Pulmonary artery endothelial cell (primary cell): ENCODE measurements around the gene ZGLP1. TPM values are rescaled to one million over a fixed set of nuclear protein-coding genes. Genes with fewer than 3 reads are reported as not detected.

ENCODE experiments used
- DNase-seq: peaks from one replicate; pipeline ENCODE4 v3.0.0-alpha.2; 2011; ENCODE audit warnings: low read depth, low spot score
- total RNA-seq: library from RNA; depleted of rRNA; stranded (reverse); fragments of >200 nt; gene quantifications from 2 replicates; pipeline ENCODE4 v1.2.3, GENCODE V29; 2014

The ZGLP1 gene
- total RNA-seq, 1 donor from 2014 or later, result 0.26 TPM

- DNase-seq, result no peak
These were observed 19.2 kb upstream of the ZGLP1 start for GRCh38 chr19:10328558-10329429.

GRCh38 chr19:10327793-10328192 lies 18.2 kb upstream of the ZGLP1 start:
- DNase-seq, result no peak

- no peak for DNase-seq
These were observed 16.1 kb upstream of the ZGLP1 start for GRCh38 chr19:10325732-10326131.

- DNase-seq, result no peak
These were observed 12.5 kb upstream of the ZGLP1 start for GRCh38 chr19:10321874-10322835.

GRCh38 chr19:10321417-10321797 lies 11.8 kb upstream of the ZGLP1 start:
- no peak for DNase-seq

- DNase-seq, result no peak
These were observed 11.2 kb upstream of the ZGLP1 start for GRCh38 chr19:10320602-10321416.

GRCh38 chr19:10318807-10319682 lies 9.4 kb upstream of the ZGLP1 start:
- DNase-seq, result no peak

- no peak for DNase-seq
These were observed 8.3 kb upstream of the ZGLP1 start for GRCh38 chr19:10317857-10318462.

- DNase-seq, result no peak
These were observed 7.6 kb upstream of the ZGLP1 start for GRCh38 chr19:10317045-10317856.

GRCh38 chr19:10316229-10317044 lies 6.8 kb upstream of the ZGLP1 start:
- no peak for DNase-seq

GRCh38 chr19:10315335-10316214 lies 6.0 kb upstream of the ZGLP1 start, which contains the start of gene FDX2:
FDX2 (minus strand) TSS chr19:10316015; CDS start chr19:10315996, 19 bp downstream.
- DNase-seq, result peak; percentile 32

GRCh38 chr19:10306327-10306726 lies 3.3 kb downstream of the ZGLP1 start:
- no peak for DNase-seq

- no peak for DNase-seq
These were observed 4.3 kb downstream of the ZGLP1 start for GRCh38 chr19:10305139-10305806.

GRCh38 chr19:10299545-10300458 lies 9.8 kb downstream of the ZGLP1 start:
- DNase-seq, result no peak

- DNase-seq, result no peak
These were observed 13.6 kb downstream of the ZGLP1 start for GRCh38 chr19:10295847-10296591.
